NCI-H446 (cell line): ENCODE data around the gene SEC16A.

ENCODE experiments used
- DNase-seq, 2 experiments: peaks; one replicate each; lab custom pipeline; 2025; lab: John Stamatoyannopoulos, UW

The SEC16A gene

GRCh38 chr9:136482793-136483588, at the start of gene SEC16A:
SEC16A (minus strand) TSS chr9:136483040; CDS start chr9:136477615, 5,425 bp downstream.
- peak; percentile 90 to 95 for DNase-seq

DNA sequence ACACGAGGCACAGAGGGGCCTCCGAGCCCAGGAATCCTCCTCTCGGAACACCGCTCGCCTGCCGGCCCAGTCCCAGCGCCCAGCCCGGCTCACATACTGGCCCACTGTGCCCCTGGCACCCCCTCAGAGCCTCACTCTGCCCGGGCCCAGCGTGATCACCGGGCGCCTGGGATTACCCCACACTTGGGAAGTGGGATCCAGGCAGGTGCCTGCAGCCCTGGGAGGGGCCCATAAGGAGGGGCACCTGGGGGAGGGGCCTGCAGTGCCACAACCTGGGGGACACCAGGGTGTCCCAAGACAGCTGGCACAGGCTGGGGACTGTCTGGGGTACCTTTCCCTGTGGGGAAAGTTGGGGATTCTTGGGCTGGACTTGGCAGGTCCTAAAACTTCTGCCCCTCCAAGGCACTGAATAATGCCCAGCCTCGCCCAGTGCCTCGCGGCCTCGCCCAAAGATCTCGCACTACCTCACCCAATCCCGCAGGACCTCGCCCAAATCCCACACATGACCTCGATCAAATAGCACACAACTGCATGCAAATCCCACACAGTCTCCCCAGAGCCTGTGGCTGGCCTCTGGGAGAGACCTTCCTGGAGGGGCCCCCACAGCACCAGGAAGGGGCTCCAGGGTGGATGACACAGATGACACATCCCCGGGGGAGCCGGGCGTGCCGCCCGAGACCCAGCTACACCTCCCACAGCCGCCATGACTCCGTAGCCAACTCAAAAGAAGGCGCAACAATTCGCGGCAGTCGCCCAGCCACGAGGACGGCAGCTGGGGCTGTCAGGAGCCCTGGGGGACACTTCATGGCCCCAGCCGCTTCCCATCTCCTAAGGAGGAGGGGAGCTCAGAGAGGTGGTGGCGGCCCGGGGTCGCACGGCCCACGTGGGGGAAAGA, 49.3 kb upstream of the SEC16A start:
- no peak for DNase-seq

DNA sequence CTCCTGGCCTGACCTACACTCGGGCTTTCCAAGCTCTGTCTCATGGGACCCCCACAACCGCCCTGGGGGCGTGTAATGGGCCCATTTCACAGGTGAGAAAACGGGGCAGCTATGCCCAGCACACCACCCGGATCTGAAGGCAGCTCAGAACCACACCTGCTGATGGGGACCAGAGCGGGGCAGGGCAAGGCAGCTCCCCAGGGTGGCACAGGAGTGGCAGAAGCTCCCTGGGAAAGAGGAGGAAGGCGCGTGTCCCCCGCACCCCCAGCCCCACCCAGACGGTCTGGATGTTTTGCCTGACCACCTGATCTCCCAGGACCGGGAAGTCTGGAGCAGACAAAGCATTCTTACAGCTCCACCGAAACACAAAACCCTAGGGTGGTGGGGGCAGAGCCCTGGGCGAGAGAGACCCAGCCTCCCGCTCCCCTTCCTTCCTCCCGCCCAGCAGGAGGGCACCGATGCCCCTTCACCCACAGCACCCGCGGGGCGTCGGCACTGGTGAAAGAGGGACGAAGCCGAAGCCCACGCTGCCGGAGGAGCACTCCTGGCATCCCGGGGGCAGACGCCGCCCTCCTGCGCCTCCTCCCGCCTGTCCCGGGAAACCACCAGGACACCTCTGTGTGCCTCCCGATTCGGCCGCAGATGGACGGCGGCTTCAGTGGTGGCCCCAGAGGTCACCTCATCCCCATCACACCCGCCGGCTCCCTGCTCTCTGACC, 48.5 kb upstream of the SEC16A start:
- DNase-seq: no peak

- DNase-seq: no peak
Observed at GRCh38 chr9:136530461-136531089, 47.7 kb upstream of the SEC16A start.

DNA sequence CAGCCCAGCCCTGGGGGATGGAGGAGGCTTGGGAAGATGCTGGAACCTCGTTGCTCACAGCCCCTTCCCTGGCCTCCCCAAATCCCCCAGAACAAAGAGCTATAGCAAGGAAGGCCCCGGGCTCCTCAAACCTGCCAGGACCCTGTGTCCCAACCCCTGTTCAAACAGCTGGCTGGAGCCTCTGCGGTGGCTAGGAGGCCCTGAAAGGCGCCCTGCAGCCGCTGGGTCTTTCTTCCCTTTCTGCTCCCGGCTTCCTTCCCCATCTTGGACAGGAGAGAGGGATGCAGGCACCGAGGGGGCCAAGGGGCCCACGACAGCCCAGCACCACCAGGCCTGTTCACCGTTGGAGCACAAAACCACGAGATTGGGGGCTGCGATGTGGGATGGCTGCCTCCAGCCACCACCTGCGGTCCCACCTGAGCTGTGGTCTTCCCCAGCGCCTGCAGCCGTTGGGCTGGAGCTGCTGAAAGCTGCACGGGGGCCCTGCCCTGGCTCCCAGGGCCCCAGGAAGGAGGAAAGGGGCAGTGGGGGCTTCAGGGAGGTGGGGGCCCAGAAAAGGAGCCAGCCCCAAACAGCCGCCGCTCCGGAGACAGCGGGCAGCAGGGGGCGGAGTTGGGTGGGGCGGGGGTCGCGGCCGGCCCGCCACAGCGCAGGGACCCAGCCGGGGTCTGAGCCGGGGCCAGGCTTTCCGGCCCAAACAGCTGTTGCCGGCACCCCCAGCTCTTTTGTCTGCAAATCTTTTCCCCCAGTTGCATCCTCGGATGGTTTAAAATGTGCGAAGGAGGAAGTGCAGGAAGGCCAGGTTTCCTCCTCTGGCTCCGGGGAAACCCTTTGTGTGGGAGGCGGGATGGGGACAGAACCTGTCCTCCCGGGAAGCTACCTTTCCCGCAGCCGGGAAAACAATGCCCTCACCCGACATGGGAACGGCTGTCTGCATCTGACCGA, 46.9 kb upstream of the SEC16A start:
- no peak for DNase-seq

DNA sequence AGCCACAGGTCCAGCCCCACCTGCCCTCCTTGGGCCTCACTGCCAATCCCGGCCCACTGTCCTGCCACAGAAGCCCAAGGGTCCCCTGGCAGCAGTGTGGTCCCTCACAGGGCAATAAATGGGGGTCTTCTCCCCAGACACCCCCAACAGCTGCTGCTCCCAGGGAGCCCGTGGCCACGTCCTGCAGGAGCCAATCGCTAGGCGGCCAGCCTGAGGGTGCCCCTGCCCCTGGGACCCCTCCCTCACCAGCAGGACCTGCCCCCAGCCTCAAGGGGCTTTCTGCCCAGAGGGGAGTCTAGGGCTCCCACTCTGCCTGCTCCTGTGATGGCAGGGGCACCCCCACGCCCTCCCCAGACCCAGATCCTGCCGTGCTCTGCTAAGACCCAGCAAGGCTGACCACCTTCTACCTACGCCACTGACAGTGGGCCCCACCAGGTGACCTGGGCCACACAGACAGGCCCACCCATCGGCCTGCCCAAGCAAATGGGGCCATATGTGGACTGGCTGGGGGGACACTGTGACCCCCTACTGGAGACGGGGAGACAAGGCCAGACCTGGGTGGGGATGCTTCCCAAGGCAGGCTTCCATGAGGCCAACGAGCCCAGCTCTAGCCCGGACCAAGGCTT, 46.0 kb upstream of the SEC16A start:
- no peak for DNase-seq

GRCh38 chr9:136527721-136528710, 45.2 kb upstream of the SEC16A start:
- peak in 1 of 2 experiments; percentile 39 for DNase-seq

DNA sequence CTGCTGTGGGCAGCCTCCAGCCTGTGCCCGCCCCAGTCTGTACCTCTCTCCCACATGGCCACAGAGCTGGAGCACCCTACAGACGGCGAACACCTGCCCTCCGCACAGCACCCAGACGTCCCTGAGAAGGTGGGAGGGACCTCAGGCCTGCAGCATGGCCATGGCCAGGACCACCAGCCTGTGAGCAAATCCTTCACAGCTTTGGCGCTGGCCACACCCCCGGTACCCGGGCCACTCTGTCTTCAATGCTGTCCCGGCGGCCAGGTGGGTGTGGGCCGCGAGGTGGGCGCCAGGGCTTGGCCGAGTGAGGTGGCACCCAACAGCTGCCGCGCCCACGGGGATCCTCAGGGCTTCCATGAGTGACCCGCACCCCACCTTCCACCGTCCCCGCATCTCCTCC, 44.3 kb upstream of the SEC16A start:
- DNase-seq: no peak

DNA sequence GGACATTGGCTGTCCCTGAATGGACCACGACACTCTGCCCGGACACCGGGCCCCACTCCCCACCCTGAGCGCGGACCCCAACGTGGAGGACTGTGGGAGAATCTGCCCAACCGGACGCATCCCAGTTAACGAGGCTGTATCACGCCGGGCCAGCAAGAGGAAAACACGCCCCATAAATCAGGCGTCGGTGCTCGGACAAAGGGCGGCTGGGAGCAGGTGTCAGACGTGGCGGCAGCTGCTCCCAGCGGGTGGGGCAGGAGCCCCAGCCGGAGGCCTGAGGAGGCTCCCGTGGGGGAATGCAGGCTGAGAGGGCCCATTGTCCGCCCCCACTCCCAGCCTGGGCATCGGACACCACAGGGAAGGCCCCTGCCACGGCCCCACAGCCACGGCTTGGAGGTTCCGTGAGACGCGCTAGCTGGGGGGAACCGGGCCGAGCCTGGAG, 43.8 kb upstream of the SEC16A start:
- DNase-seq: no peak

DNA sequence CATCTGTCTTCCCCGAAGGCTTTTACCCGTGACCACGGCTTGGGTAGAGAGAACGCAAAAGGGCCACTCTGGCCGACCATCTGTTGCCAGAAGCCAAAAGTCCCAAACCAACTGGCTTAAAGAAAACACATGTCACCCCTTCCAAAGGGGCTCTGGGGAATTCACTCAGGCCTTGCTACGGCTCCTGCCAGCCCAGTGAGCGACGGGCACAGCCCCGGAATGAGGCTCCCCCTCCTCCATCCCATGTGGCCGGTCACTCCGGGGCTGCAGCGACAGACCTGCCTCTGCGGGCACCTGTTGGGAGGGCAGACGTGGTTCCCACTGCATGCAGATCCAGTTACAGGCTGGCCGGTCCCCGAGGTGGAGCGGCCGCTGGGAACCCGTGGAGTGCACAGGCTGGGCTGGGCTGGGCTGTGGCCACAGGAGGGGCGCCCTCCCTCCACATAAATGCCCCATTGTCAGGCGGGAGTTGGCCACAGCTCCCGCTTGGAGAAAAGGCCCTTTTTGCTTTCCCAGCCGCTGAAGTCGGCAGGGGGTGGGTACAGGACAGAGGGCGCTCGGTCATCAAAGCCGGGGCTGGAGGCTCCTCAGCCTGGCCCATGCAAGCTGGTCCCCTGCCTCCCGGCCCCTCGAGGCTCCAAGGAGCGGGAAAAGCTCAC, 43.1 kb upstream of the SEC16A start:
- no peak for DNase-seq

DNA sequence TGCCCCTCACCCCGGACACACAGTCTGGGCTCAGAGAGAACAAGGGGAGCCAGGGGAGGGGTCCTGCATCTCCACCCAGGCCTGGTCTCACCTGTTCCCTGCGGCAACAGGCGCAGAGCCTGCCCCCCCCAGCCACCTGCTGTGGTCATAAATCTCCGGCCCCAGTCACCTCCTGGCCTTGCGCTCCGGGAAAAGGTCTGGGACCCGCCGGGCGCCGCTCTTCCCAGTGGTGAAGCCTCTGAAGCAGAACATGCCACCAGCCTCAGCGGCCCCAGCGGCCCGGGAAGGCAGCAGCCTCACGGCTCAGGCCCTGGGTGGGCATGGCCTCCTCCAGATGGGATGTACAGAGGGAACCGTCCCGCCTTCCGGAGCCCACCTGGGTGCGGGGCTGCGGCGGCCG, 42.4 kb upstream of the SEC16A start:
- DNase-seq: no peak

GRCh38 chr9:136522314-136523237, 39.7 kb upstream of the SEC16A start:
- DNase-seq: no peak

DNA sequence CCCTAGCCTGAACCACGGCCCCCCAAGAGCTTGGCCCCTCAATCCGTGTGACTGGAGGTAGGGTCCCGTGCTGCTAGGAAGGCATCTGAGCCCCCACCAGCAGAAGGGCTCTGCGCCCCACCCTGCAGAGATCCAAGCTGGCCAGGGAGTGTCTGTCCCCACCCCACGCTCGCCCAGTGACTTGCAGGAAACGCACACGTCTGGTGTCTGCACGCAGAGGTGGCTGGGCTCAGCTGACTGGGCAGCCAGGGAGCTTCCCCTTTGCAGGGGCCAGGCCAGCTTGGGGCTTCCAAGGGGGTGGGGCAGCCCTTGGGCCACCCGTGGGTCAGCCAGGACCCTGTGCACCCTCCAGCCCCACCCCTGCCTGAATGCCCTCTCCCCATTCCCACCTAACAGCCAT, 38.7 kb upstream of the SEC16A start:
- no peak for DNase-seq

- DNase-seq: no peak
Observed at GRCh38 chr9:136520053-136520540, 37.3 kb upstream of the SEC16A start.

DNA sequence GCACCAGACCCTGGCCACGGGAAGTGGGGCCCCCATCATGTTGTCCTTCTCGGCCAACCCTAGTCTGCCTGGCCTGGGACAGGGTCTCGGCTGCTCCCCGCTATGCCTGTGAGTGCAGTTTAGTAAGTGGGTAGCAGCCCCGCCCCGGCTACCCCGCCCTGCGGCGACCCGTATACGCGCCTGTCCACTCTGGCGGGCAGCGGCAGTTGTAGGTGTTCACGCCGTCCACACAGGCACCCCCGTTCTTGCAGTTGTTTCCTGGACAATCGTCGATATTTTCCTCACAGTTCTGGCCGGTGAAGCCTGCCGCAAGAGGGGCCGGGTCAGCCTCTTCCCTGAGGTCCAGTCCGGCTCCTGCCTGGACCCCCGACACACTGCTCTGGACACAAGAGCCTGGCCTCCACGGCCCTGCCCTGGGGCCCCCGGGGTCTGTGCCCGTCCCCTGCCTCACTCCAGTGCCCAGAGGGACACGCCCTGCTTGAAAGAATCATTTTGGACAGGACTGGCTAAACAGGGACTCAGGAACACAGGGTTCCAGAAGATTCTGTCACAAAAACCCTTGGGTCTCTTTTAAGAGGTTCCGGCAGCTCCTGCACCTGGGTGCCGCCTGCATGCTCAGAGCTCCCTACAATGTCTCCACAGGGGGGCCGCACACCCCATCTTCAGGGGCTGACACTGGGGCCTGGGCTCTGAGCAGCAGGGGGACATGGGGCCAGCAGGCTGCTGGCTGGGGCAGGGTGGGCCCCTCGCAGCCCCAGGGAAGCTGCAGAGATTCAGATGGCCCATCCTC, 36.6 kb upstream of the SEC16A start:
- no peak for DNase-seq

DNA sequence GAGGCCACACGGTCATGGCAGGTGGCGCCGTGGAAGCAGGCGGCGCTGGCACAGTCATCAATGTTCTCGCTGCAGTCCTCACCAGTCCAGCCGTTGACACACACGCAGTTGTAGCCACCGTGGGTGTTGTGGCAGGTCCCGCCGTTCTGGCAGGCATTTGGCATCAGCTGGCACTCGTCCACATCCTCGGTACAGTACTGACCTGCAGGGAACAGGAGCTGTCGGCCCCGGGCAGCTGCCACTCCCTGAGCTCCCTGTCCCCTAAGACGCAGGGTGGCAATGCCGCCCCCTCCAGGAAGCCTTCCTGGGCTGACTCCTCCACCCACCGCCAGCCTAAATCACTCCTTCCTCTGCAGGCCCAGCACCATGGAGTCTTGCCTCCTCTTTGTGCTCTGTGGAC, 35.8 kb upstream of the SEC16A start:
- no peak for DNase-seq
